Measurements from ENCODE around the gene ADGRL3.

Gene ADGRL3

DNA sequence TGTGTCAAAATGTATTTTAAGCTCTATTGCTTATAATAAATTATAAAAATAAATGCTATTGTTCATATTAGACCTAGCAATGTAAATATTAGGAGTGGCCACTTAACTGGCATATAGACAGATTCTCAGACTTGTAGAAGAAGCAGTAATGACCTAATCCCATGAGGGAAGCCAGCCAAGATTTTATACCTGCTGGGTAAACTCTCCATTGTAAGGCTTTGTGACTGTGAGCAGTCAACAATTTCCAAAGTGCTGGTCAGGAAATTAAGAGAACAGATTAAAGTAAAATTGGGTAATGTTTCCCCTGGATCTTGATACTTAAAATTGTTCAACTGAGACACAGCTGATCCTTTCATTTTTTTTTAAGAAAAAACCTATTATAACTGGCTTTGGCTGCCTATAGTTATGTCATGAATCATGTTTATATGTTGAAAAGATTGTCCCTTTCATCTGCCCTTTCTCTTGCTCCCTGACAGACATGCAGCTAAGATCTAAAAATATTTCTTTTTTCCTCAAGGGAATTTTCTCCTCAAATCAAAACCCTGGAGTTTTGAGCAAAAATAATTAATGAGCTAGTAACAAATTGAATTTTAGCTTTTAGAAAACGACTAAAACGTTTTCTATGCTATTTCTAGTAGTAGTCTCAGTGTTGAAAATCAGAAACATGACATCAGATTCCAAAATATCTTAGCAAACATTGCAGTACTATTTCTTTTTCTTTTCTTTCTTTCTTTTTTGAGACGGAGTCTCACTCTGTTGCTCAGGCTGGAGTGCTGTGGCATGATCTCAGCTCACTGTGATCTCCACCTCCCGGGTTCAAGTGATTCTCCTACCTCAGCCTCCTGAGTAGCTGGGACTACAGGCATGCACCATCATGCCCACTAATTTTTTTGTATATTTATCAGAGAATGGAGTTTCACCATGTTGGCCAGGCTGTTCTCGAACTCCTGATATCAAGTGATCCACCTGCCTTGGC lies 77.9 kb downstream of the ADGRL3 start:
- no peak for DNase-seq (ENCODE audit: low read depth in 2 of 2)

DNA sequence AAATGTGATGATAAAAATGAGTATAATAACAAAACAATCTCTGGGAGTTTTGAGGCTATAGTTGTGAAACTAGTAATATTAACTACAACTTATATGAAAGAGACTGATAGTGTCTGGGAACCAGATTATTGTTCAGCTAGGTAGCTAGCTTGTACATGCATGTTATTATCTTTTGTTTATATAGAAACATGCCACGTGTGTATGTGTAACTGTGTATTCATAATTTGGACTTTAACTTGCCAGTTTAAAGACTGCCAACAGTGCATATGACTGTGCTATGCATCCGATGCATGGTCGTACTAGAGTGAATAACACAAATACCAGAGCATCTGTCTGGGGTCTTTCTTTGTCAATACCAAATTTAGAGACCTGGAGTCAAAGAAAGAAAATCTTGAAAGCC lies 92.2 kb downstream of the ADGRL3 start:
- DNase-seq (ENCODE audit: low read depth in 2 of 2), result no peak

DNA sequence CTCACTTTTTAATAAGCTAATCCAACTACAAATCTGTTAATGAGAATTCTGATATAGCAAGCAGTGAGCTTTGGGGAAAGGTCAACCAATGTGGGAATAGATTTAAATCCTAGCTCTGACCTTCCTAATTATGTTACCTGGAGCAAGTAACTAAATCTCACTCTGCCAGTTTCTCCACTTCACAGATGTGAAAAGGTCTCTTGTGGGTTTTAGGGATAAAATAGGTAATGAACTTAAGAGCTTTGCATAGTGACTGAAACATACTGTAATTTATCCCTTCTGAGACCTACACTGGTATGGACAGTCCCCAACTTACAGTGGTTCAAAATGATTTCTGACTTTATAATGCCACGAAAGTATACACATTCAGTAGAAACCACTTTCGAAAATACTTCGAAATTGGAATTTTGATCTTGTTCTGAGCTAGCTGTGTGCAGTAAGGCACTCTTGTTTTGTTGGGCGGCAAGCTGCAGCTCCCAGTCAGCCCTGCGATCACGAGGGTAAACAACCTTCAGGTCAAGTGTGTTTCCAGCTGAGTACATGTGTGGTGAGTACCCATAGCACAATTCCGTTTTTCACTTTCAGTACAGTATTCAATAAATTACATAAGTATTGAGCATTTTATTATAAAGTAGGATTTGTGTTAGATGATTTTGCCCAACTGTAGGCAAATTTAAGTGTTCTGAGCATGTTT lies 93.7 kb downstream of the ADGRL3 start:
- no peak for DNase-seq (ENCODE audit: low read depth in 2 of 2)

DNA sequence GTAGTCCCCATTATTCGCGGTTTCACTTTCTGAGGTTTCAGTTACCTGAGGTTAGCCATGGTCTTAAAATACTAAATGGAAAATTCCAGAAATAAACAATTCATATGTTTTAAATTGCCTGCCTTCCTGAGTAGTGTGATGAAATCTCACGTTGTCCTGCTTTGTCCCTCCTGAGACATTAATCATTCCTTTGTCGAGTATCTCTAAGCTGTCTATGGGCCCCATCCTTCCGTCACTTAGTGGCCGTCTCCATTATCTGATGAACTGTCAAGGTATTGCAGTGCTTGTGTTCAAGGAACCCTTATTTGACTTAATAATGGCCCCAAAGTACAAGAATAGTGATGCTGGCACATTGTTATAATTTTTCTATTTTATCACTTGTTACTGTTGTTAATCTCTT lies 94.8 kb downstream of the ADGRL3 start:
- no peak for DNase-seq (ENCODE audit: low read depth in 2 of 2)

DNA sequence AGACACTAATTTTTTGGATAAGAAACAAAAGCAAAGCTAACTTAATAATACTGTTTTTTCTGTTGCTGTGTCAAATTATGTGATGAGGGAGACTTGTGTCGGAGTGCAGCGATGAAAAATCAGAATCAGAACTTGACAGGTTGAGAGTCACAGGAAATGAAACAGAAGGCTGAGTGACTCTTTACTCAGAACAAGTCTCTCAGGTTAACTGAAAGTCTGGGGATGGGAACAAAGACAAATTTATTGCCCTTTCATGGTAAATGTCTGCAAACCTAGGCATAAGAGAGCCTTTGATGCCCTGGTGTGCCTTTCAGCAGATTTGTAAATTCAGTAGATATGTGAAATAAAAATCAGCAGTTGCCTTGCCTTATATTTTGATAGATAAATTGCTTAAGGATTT lies 96.0 kb downstream of the ADGRL3 start:
- DNase-seq (ENCODE audit: low read depth in 2 of 2), result no peak

DNA sequence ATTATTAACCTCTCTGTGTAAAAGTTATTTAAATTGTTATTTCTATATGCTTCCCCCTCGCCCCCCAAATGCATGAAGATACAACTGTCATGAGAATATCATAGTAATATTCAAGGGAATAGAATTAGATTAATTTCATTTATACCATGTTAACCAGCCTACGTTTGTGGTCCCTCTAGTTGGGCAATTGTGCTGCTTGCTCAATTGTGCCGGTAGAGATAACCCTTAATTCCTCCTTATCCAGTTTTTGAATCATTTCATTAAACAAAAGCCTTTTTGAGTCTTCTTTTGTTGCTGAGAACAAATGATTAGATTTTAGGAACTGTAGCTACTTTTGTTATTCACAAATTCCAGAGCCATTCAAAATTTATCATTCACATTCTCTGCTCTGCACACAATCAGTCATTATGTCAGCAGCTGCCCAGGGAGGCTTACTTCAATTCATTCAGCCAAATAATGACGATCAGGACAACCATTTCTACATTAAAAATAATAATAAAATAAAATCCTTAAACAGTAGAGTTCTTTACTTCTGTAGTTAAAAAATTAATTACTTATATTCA lies 98.1 kb downstream of the ADGRL3 start:
- no peak for DNase-seq (ENCODE audit: low read depth in 2 of 2)

DNA sequence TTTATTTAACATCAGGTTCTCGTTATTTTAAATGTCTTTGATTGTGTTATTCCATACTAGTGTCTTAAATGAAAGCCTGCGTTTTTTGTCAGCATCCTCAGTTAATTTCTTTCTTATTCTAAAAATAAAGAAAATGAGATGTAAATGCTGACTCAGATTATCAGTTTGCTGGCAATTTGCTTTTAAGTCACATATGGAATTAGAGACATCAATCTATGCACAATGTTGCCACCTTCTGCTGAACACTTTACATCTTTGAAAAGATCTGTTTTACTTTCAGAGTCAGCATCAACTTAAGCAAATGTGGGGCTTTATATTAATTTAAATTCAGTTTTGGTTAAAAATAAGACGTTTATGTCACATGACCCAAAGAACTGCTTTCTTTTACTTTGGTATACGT lies 99.2 kb downstream of the ADGRL3 start:
- no peak for DNase-seq (ENCODE audit: low read depth in 2 of 2)

DNA sequence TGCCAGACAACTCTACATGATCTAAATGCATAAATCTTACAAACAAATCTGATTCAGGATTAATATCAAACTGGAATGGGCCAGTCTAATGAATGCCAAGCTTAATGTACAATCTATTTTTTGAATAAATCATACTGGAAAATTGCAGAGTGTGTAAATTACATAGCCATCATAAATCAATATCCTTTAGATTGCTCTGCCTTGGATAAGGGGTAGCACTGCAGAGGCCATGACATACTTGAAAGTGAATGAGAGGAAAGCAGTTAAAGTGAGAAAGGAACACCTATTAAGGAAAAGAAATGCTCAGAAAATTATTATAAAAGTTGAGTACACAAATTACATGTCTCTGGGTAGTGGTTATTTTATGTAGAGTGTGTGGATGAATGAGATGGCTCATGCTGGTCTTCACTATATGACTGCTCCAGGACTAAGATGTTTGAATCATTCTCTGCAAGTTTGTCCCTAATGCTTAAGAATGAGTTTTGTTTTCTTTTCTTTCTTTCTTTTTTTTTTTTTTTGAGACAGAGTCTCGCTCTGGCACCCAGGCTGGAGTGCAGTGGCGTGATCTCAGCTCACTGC lies 100.2 kb downstream of the ADGRL3 start:
- DNase-seq (ENCODE audit: low read depth in 2 of 2), result no peak

DNA sequence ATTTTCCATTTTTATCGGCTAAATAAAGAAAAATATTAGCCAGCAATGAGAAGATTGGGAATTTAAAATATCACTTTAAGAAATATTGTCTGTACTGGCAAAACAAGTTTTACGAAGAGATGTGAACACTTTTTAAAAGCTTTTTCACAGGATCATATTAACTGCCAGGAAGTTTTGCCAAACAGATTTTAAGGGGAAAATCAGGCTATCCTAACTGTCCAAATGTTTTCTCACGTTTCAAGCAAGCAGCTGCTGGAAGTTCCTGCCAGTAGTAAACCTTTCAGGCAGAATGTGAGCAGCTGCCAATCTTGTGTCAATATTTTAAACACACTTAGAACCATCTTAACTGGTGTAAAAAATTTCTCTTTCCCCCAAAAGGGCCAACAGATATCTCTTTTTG lies 101.1 kb downstream of the ADGRL3 start:
- DNase-seq (ENCODE audit: low read depth in 2 of 2), result no peak

DNA sequence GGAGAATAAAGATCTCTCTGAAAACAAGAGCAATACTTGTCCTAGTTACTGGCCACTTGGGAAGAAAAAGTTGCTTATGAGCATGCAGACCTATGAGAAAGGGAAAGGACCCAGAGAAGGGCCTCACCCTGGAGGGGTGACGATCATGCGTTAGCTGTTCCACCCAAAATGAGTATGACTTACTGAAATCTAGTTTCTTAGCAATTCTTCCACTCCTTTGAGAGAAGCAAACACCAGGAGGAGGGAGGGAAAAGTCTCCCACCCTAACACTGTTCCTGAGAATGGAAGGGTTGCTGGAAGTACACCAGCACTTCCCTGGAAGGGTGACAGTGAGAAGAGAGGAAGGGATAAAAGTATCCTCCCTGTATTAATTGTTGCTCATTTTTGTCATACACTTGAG lies 107.9 kb downstream of the ADGRL3 start:
- DNase-seq (ENCODE audit: low read depth in 2 of 2), result no peak

DNA sequence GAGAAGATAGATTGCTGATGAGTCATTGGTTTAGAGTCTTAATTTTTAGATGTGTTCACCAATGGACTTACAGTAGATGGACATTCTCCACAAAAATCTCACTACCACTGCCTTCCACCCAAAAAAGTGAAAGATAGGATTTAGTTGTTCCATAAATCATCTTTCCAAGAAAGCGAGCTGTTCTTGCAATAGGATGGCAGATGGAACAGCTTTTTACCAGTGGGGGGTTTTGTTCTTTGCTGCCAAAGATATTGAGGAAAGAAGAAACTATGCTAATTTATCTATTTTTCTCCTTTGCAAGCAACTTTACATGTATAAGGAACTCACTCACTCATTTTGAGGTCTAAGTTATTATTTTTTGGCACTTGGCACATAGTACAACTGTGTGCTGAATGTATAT lies 109.5 kb downstream of the ADGRL3 start:
- no peak for DNase-seq (ENCODE audit: low read depth in 2 of 2)

DNA sequence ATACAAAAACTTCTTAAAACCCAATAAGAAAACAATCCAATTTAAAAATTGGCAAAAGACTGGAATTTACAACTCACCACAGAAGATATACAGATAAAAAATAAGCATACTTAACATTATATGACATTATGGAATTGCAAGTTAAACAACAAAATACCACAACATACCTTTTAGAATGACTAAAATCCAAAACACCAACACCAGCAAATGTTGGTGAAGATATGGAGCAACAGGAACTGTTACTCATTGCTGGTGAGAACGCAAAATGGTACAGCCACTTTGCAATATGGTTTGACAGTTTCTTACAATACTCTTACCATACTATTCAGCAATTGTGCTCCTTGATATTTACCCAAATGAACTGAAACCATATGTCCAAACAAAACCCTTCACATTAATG lies 112.4 kb downstream of the ADGRL3 start:
- no peak for DNase-seq (ENCODE audit: low read depth in 2 of 2)

DNA sequence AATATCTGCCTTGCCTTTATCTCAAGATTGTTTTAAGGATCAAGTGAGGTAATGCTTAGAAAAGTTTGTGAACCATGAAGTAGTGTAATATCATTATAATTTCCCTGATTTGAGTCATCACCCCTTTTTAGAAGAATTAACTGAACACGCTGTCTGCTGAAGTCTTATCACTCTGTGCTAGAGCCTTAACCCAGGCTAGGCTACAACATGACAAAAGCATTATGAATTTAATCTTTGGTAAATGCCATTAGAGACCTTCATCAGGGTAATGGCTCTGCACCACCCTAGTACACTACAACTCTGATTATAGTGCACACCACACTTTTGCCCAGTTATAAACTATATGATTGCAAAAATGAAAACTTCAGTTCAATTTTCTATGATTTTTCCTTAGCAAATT lies 118.3 kb downstream of the ADGRL3 start:
- no peak for DNase-seq (ENCODE audit: low read depth in 2 of 2)

DNA sequence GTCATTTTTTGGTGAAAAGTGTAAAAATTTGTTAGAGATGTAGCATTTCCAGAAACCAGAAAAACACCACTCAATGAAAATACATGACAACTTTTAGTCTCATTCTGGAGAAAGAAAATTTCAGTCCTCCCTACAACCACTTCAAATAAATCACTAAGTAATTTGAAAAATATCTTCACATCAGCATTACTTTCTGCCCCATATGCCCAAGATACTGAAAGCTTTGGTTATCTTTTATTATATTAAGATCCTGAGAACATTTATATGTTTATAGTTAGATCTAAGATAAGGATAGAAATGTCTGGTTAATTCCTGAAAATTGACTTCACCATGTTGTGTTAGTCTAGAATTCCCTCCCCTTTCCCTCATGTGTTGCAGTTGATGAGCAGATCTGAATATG lies 119.0 kb downstream of the ADGRL3 start:
- no peak for DNase-seq (ENCODE audit: low read depth in 2 of 2)

DNA sequence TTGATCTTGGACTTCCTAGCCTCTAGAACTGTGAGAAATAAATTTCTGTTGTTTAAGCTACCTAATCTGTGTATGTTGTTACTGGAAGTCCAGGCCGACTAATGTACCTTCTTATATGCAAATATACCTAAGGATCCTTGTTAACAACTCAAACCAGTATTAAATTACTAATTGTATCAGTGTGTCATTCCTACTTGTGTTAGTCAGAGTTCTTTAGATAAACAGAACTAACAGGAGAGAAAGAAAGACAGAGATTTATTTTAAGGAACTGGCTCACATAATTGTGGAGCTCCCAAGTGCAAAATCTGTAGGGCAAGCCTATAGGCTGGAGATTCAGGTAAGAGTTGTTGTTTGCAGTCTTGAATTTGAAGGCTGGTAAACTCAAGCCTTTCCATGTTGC lies 120.0 kb downstream of the ADGRL3 start:
- no peak for DNase-seq (ENCODE audit: low read depth in 2 of 2)

DNA sequence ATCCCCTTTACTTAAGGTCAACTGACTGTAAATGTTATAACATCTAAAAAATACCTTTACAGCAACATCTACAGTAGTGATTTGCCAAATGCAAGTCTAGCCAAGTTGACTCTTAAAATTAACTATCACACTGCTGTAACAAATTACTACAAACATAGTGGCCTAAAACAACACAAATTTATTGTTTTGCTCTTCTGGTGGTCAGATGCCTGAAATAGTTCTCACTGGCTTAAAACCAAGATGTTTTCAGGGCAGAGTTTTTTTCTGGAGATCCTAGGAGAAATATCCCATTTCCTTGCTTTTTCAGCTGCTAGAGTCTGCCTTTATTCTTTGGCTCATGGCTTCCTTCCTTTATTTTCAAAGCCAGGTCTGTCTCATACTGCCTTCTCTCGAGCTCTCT lies 120.5 kb downstream of the ADGRL3 start:
- DNase-seq (ENCODE audit: low read depth in 2 of 2), result no peak

DNA sequence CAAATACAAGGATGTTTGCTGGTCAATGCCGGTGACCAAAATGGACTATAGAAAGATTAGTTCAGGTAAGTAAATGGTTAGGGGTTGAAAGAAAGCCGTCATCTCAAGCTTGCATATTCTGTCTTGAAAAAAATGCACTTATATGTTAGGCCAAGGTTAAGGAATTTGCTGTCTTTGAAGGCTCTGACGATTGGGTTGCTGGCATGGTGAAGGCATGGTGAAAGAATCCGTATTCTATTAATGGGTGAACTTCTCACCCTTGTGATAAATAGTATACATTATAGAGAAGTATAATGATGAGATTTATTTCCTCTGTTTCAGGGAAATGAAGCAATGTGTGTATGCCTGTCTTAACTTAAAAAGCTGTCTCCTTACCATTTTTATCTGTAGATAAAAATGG lies 132.6 kb downstream of the ADGRL3 start:
- DNase-seq (ENCODE audit: low read depth in 2 of 2), result no peak

DNA sequence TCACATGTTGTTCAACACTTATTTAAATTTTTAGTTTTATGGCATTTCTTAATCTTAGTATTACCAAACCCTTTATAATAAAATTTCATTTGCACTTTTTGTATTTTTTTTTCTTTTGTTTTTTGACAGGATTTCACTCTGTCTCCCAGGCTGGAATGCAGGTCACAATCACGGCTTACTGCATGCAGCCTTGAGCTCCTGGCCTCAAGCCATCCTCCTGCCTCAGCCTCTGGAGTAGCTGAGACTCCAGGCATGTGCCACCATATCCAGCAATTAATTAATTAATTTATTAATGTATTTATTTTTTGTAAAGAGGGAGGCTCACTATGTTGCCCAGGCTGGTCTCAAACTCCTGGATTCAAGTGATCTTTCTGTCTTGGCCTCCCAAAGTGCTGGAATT lies 133.4 kb downstream of the ADGRL3 start:
- no peak for DNase-seq (ENCODE audit: low read depth in 2 of 2)

DNA sequence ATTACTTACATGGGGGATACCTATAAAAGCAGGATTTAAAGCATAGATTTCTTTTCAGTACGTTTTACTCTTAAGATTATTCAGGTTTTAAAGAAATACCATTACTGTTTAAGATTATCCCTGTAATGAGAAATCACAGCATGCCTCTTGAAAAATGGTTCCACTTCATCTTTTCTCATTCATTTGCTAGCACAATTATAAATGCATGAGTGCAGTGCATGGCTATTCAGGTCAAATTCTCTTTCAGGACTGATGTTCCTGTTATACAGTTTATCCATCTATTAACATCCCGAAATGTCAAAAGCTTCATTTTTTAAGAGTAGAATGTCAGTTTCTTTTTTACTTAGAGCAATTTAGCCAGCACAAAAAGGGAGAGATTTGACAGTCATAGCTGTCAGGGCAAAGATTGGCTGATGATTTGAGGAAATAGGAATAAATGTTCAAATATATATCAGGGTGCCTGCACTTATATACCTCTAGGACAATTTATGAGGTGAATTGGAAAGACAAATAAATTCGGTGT lies 135.2 kb downstream of the ADGRL3 start:
- DNase-seq (ENCODE audit: low read depth in 2 of 2), result no peak

DNA sequence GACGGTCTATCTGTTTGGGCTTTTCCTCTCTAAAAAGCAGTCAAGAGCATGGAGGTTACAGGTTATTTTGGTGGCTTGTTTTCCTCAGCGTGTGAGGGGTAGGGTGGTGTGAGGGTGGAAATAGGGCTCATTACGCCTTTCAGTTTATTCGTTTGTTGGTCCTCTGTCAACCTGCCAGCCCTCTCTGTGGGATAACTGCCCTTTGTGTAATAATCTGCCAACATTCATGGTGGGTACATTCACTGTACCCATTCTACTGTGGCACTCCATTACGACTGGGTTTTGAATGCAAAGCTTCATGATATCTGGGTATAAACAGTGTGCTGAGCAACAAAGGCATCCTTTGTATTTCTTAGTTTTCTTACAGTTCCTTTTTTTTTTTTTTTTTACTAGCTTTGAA lies 136.4 kb downstream of the ADGRL3 start:
- no peak for DNase-seq (ENCODE audit: low read depth in 2 of 2)

DNA sequence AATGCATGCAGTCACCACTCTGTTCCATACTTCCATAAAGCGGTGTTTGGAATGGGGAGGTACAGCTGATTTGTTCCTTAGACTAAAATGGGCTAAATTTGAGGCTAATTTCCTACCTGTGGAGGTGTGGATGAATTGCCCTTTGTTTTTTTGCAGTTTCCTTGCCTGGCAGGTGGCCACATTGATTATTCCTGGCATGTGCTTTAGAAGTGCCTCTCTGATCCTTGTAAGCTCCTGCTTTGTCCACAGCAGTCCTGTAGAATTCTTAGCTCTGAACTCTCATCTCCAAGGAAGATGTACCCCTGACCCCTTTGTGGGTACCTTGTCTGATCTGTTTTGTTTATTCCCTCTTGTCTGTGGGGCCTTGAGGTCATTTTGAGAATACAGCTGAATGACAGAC lies 136.8 kb downstream of the ADGRL3 start:
- DNase-seq (ENCODE audit: low read depth in 2 of 2), result no peak

DNA sequence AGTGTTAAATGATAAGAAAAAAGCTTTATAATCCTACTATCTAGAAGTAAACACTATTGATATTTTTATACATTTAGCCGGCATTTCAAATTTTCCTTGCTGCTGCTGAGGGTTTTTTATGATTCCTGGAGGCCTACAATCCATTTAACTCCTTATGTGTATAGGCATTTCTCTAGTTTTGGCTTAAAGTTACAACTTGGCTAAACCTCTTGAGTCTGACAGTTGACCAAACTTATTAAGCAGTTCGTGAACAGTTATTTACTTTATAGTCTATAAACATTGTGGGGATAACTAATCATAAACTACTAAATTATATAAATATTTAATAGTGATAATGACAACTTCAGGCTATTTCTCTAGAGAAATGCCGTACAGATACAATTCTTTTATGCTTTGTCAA lies 141.9 kb downstream of the ADGRL3 start:
- no peak for DNase-seq (ENCODE audit: low read depth in 2 of 2)

Measured in stimulated activated CD8-positive, alpha-beta memory T cell treated with anti-CD3 and anti-CD28 coated beads, Interleukin-2, amount 100 ng/mL, for 48 hours (primary cell).